K562 (cell line): ENCODE measurements around the gene TAS2R39. TPM values are rescaled to one million over a fixed set of nuclear protein-coding genes. Genes with fewer than 3 reads are reported as not detected.

Source experiments
- ATAC-seq: fragments of 200-7000 bp; cut with Tn5 transposase; 3 replicates; pipeline ENCODE4 v1.9.1; 2020; ENCODE audit warnings: moderate library complexity
- BruUV-seq: library from RNA; stranded (reverse); fragments of 400-500 nt; replicated peaks from 2 replicates; lab custom pipeline; 2021; lab: Mats Ljungman, UMichigan
- CTCF ChIA-PET: fragments of 300-600 bp; formaldehyde crosslinking; extraction: SDS; loops from one replicate; lab custom pipeline; 2021; ENCODE audit warnings: low intra/inter-chr PET ratio; lab: Yijun Ruan, JAX
- POLR2A ChIA-PET: fragments of 300-600, 350-650 bp; sonication (Branson Sonifier 250); formaldehyde crosslinking; extraction: SDS; loops from one replicate; lab custom pipeline; 2021; ENCODE audit warnings: antibody characterized with exemption, inconsistent platforms; lab: Yijun Ruan, JAX
- DNase-seq, 4 experiments: peaks; one replicate each; pipeline versions ENCODE4 v3.0.0 to v3.0.0-alpha.2; 2011 to 2018; ENCODE audit warnings: low spot score in 3 of 4, mixed read lengths in 3 of 4; ENCODE audit errors: extremely low read depth in 1 of 4
- FAIRE-seq: peaks from 2 replicates; lab custom pipeline; 2011; peaks lifted over from hg19 to GRCh38; lab: Jason Lieb, UNC
- H2AFZ ChIP-seq: 2 replicates; pipeline ENCODE4 v1.6.0; 2011; ENCODE audit warnings: low read depth, low read length, control low read depth, inconsistent platforms
- H3K27ac ChIP-seq: fragments of 200-600 bp; 3 replicates; pipeline ENCODE4 v1.8.0; 2011; ENCODE audit warnings: low read depth, mild to moderate bottlenecking, control low read depth, inconsistent platforms, low read length, moderate library complexity, mixed read lengths; ENCODE audit errors: extremely low read depth
- H3K27me3 ChIP-seq, 2 experiments: fragments of 300-600 bp in 1 of 2; 2 replicates in 1 of 2; 3 replicates in 1 of 2; pipeline versions ENCODE4 v1.6.0 to v1.8.0; 2011; ENCODE audit warnings: inconsistent platforms in 2 of 2, low read length in 2 of 2, mild to moderate bottlenecking in 1 of 2, mixed read lengths in 1 of 2, moderate library complexity in 1 of 2; ENCODE audit not compliant: control insufficient read depth in 2 of 2, insufficient read depth in 2 of 2
- H3K36me3 ChIP-seq: fragments of 300-600 bp; 3 replicates; pipeline ENCODE4 v1.8.0; 2011; ENCODE audit warnings: mild to moderate bottlenecking, low read length, inconsistent platforms; ENCODE audit not compliant: control insufficient read depth, insufficient read depth
- H3K4me1 ChIP-seq, 2 experiments: fragments of 200-600 bp in 1 of 2; replicated peaks in 1 of 2; 2 replicates in 1 of 2; 3 replicates in 1 of 2; pipeline versions ENCODE4 v1.5.1 to v1.8.0; 2011; ENCODE audit warnings: inconsistent platforms in 2 of 2, low read length in 2 of 2, mild to moderate bottlenecking in 1 of 2, mixed read lengths in 1 of 2, moderate library complexity in 1 of 2; ENCODE audit not compliant: control insufficient read depth in 2 of 2, insufficient read depth in 2 of 2
- H3K4me2 ChIP-seq: 2 replicates; pipeline ENCODE4 v1.6.1; 2011; ENCODE audit warnings: low read length, control low read depth, inconsistent platforms, mixed read lengths; ENCODE audit not compliant: insufficient read depth
- H3K4me3 ChIP-seq: fragments of 200-600 bp; sonication (generic), shearing (Covaris generic); 2 replicates; pipeline ENCODE4 v1.5.1; 2016; ENCODE audit warnings: control low read depth, inconsistent platforms
- H3K79me2 ChIP-seq: fragments of 200-600 bp; 3 replicates; pipeline ENCODE4 v1.8.0; 2011; ENCODE audit warnings: low read length, inconsistent platforms; ENCODE audit not compliant: control insufficient read depth, insufficient read depth
- H3K9ac ChIP-seq, 2 experiments: 2 replicates each; pipeline versions ENCODE4 v1.6.0 to v1.6.1; 2011; ENCODE audit warnings: low read depth in 2 of 2, low read length in 2 of 2, control low read depth in 1 of 2, inconsistent platforms in 1 of 2, mild to moderate bottlenecking in 1 of 2, mixed read lengths in 1 of 2; ENCODE audit not compliant: insufficient read depth in 1 of 2
- H3K9me1 ChIP-seq: one replicate; pipeline ENCODE4 v1.6.0; 2011; ENCODE audit warnings: inconsistent platforms, mild to moderate bottlenecking, low read length, moderate library complexity; ENCODE audit not compliant: control insufficient read depth, insufficient read depth
- H3K9me3 ChIP-seq: replicated peaks from 2 replicates; pipeline ENCODE4 v1.5.1; 2011; ENCODE audit warnings: low read depth, low read length, inconsistent platforms; ENCODE audit not compliant: control insufficient read depth, insufficient read depth
- H4K20me1 ChIP-seq: replicated peaks from 2 replicates; pipeline ENCODE4 v1.6.1; 2011; ENCODE audit warnings: low read length, inconsistent platforms, mixed read lengths; ENCODE audit not compliant: control insufficient read depth, insufficient read depth
- CEBPB ChIP-seq: fragments of 450-650 bp; IDR thresholded peaks from 2 replicates; pipeline ENCODE4 v1.6.1; 2016; ENCODE audit warnings: missing genetic modification characterization, missing compliant biosample characterization
- ETV6 ChIP-seq, 3 experiments: fragments of 150-350 bp in 1 of 3; sonication (generic) in 1 of 3; formaldehyde crosslinking in 1 of 3; IDR thresholded peaks; 2 replicates each; pipeline versions ENCODE4 v1.6.1 to v1.8.0; 2014 to 2022; ENCODE audit warnings: borderline replicate concordance in 2 of 3, low read depth in 2 of 3, antibody characterized with exemption in 1 of 3, low read length in 1 of 3, mild to moderate bottlenecking in 1 of 3, missing genetic modification reagents in 1 of 3
- TCF3 ChIP-seq: sonication (generic); formaldehyde crosslinking; IDR thresholded peaks from 2 replicates; pipeline ENCODE4 v1.4.0; 2020; ENCODE audit warnings: mild to moderate bottlenecking, missing genetic modification reagents
- ZFPM2 ChIP-seq: fragments of 250-450 bp; sonication (Bioruptor Pico); IDR thresholded peaks from 2 replicates; pipeline ENCODE4 v1.5.1; 2022; ENCODE audit warnings: mild to moderate bottlenecking
- ZNF766 ChIP-seq: fragments of 200-800 bp; sonication (Bioruptor generic); conservative IDR thresholded peaks from 2 replicates; pipeline ENCODE4 v1.6.1; 2016; ENCODE audit warnings: missing genetic modification characterization, missing compliant biosample characterization
- in situ Hi-C: fragments of 300-500 bp; cut with MboI; formaldehyde crosslinking; loops from 4 replicates; pipeline ENCODE4 v1.15.0; 2018; ENCODE audit warnings: inconsistent platforms, mixed read lengths
- intact Hi-C: fragments of 100-400 bp; cut with micrococcal nuclease; formaldehyde crosslinking; loops from 2 replicates; pipeline ENCODE4 v1.14.2; 2022
- polyA plus RNA-seq, 8 experiments: library from polyadenylated mRNA; depleted of rRNA in 4 of 8; stranded (reverse) in 5 of 8; unstranded in 3 of 8; fragments of >200 nt; fragmentation: Nextera tagmentation in 2 of 8; fragmentation: Illumina TruSeq in 1 of 8; extraction: Ambion mirVana in 2 of 8; extraction: Trizol in 1 of 8; gene quantifications; 2 replicates each; pipeline versions ENCODE4 v1.2.1 to v1.2.3, GENCODE V29; 2011 to 2014; ENCODE audit warnings: inconsistent platforms in 1 of 8, missing spikeins in 1 of 8
- total RNA-seq, 7 experiments: library from RNA; depleted of rRNA in 6 of 7; stranded (reverse); fragments of >200 nt in 6 of 7; fragmentation: Illumina TruSeq in 2 of 7; extraction: Trizol in 2 of 7; gene quantifications; 2 replicates each; pipeline versions ENCODE4 v1.2.1 to v1.2.3, GENCODE V29; 2011 to 2021; ENCODE audit warnings: low replicate concordance in 1 of 7
- TF ChIP-seq, protein P1 (sequence below): fragments of 450-650 bp; formaldehyde crosslinking; IDR thresholded peaks from 2 replicates; pipeline ENCODE4 v1.4.0; 2020; ENCODE audit warnings: mild to moderate bottlenecking, moderate library complexity
- TF ChIP-seq, protein P2 (sequence below): fragments of 450-650 bp; IDR thresholded peaks from 2 replicates; pipeline ENCODE4 v1.6.1; 2016; ENCODE audit warnings: low read depth, mild to moderate bottlenecking, moderate library complexity

TAS2R39 gene
- total and polyA plus RNA-seq, 9 of the 15 experiments (the other 6 are each of a cell fraction or from before 2014, with no cell fraction given) = not detected

DNA sequence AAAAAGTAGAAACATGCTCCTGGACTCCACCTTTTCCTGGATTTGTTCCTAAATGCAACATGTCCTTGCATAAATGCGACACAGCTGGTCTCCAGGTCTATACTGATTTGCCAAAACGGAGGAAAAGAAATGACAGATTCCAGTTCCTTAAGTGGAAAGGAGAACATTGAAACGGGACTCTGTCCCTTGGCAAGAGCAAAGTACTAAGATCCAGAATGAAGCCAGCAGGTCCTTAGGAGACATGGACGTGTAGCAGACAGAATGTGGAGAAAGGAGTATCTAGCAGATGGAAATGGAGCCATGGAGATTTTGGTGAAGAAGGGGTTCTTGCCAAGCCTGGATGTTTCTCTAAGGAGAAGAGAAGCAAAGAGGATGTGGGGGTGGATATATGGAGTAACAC lies 35.2 kb upstream of the TAS2R39 start (continued):
- no peak for TF ChIP-seq ZFPM2 (CRISPR knock-in tag)
- no peak for TF ChIP-seq CEBPB (tag)
- TF ChIP-seq ETV6 (IDR thresholded peaks at IDR 0.05; ENCODE audit: borderline replicate concordance in 1 of 2, low read depth in 2 of 2, low read length in 1 of 2) = no peak
- TF ChIP-seq ETV6 (CRISPR knock-in tag; IDR thresholded peaks at IDR 0.05; ENCODE audit: borderline replicate concordance) = no peak
- TF ChIP-seq, protein P1, sequence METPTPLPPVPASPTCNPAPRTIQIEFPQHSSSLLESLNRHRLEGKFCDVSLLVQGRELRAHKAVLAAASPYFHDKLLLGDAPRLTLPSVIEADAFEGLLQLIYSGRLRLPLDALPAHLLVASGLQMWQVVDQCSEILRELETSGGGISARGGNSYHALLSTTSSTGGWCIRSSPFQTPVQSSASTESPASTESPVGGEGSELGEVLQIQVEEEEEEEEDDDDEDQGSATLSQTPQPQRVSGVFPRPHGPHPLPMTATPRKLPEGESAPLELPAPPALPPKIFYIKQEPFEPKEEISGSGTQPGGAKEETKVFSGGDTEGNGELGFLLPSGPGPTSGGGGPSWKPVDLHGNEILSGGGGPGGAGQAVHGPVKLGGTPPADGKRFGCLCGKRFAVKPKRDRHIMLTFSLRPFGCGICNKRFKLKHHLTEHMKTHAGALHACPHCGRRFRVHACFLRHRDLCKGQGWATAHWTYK (CRISPR knock-in tag) = no peak
- no peak for TF ChIP-seq TCF3 (CRISPR knock-in tag)

DNA sequence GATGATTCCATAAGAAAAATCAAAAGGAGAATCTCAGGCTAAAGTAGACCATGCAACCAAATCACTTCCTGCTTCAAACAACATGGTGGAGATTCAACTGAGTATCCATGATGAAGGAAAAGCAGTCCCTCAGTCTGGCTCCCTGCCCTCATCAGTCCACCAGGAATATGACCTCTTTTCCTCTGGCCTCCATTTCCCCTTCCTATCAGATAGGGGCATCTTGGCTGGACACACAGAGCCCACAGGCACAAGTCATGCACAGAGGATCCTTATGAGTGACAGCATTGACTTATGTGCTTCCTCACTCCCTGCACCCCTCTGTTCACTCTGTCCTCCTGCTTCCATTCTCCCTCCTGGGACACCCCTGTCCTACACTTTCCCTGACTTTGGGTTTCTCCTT lies 34.6 kb upstream of the TAS2R39 start:
- FAIRE-seq (no peak), ATAC-seq (no peak), DNase-seq (no peak)
- no peaks in the 10 kb centered on the region for H3K9me1 ChIP-seq
- ChIA-PET CTCF (interaction anchor here (0.7 kb wide), 1 partner anchor 17 kb away, joined by 4 read pairs; the partner anchor contains the start of gene PIP), POLR2A (no interaction called here)
- no TSS peak for BruUV-seq
- H2AFZ ChIP-seq = no peak overlapping the region
- H3K9me3 ChIP-seq = no peaks in the 10 kb centered on the region
- no peaks in the 10 kb centered on the region for H3K79me2 ChIP-seq
- no peak overlapping the region for H3K4me3 ChIP-seq
- H3K36me3 ChIP-seq = no peaks in the 10 kb centered on the region
- intact Hi-C loops = no loop called here
- H4K20me1 ChIP-seq = no peaks in the 10 kb centered on the region
- no peaks in the 10 kb centered on the region for H3K4me1 ChIP-seq
- no peak overlapping the region for H3K4me2 ChIP-seq
- H3K27me3 ChIP-seq = no peaks in the 10 kb centered on the region
- in situ Hi-C loops = no loop called here
- no peak overlapping the region for H3K9ac ChIP-seq
- TF ChIP-seq, protein P2, sequence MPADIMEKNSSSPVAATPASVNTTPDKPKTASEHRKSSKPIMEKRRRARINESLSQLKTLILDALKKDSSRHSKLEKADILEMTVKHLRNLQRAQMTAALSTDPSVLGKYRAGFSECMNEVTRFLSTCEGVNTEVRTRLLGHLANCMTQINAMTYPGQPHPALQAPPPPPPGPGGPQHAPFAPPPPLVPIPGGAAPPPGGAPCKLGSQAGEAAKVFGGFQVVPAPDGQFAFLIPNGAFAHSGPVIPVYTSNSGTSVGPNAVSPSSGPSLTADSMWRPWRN = no peak
- TF ChIP-seq ZNF766 (CRISPR knock-in tag) = no peak
- H3K27ac ChIP-seq = no peak overlapping the region
